Activated T-helper 9 cell treated with anti-CD3 and anti-CD28 coated beads, Interleukin-2, amount 50 U/mL, for 16 hours (primary cell): Measurements from ENCODE around the gene PTGIR.
A peak's percentile ranks its signal among the peaks of the same experiment; 100 is the strongest.

ENCODE experiments used
- DNase-seq: peaks from one replicate; pipeline ENCODE4 v3.0.0-alpha.2; 2020; ENCODE audit warnings: low read depth

Gene PTGIR

GRCh38 chr19:46600384-46601317 lies 24.2 kb downstream of the PTGIR start:
- DNase-seq = peak; percentile 95

GRCh38 chr19:46599716-46600373 lies 25.0 kb downstream of the PTGIR start:
- no peak for DNase-seq

GRCh38 chr19:46598372-46598917 lies 26.4 kb downstream of the PTGIR start:
- DNase-seq = no peak

GRCh38 chr19:46596008-46596407 lies 28.9 kb downstream of the PTGIR start:
- DNase-seq = no peak

DNA sequence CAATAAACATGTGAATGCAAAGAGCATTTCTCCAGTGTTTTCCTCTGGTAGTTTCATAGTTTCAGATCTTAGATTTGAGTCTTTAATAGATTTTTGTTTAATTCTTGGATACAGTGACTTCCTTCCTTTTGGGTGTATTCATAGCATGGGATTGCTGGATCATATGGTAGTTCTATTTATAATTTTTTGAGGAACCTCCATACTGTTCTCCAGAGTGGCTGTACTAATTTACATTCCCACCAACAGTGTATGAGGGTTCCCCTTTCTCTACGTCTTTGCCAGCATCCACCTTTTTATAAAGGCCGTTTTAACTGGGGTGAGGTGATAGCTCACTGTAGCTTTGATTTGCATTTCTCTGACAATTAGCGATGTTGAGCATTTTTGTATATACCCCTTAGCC lies 33.0 kb downstream of the PTGIR start:
- DNase-seq = no peak

DNA sequence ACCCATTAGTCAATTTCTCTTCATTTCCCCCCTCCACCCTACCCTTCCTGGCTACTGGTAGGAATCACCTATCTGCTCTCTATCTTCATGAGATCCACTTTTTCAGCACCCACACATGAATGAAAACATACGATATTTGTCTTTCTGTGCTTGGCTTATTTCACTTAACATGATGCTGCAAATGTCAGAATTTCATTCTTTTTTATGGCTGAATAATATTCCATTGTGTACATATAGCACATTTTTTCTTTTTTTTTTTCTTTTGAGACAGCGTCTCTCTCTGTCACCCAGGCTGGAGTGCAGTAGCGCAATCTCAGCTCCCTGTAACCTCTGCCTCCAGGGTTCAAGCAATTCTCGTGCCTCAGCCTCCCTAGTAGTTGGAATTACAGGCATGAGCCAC lies 33.6 kb downstream of the PTGIR start:
- no peak for DNase-seq

GRCh38 chr19:46587861-46588260 lies 37.0 kb downstream of the PTGIR start:
- no peak for DNase-seq

GRCh38 chr19:46586294-46586693 lies 38.6 kb downstream of the PTGIR start:
- no peak for DNase-seq

DNA sequence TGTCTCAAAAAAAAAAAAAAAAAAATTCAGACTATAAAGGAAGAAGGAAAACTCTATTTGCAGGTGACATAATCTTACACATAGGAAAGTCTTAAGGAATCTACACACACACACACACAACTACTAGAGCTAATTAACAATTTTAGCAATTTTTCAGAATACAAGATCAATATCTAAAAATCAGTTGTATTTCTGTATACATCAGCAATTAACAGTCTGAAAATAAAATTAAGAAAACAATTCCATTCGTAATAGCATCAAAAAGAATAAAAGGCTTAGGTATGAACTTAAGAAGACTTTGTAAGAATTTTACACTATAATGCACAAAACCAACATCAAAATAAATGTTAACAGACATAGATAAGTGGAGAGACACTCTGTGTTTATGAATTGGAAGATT lies 39.4 kb downstream of the PTGIR start:
- DNase-seq = no peak

GRCh38 chr19:46580247-46580646 lies 44.6 kb downstream of the PTGIR start:
- no peak for DNase-seq

- peak; percentile 26 for DNase-seq
Observed at GRCh38 chr19:46579361-46579879, 45.5 kb downstream of the PTGIR start.

DNA sequence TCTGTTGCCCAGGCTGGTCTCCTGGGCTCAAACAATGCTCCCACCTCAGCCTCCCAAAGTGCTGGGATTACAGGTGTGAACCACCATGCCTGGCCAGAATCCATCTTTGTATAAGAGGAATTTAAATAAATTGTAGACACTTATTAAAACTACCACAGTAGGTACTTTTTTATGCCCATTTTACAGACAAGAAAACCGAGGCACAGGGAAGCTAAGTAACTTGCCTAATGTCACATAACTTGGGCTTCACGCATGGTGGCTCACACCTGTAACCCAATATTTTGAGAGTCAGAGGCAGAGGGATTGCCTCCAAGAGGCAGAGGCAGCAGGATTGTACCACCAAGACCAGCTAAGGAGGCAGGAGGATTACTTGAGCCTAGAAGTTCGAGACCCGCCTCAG lies 46.4 kb downstream of the PTGIR start:
- no peak for DNase-seq

- DNase-seq = peak; percentile 5
Observed at GRCh38 chr19:46574533-46574932, 50.4 kb downstream of the PTGIR start.

GRCh38 chr19:46573679-46574498 lies 51.0 kb downstream of the PTGIR start:
- no peak for DNase-seq

- DNase-seq = no peak
Observed at GRCh38 chr19:46571495-46571894, 53.4 kb downstream of the PTGIR start.
